H54 (cell line): Measurements from ENCODE around the gene TLE6.

Experiments
- DNase-seq: peaks from one replicate; pipeline ENCODE4 v3.0.0; 2011; ENCODE audit warnings: low spot score, mixed read lengths; ENCODE audit not compliant: insufficient read length
- FAIRE-seq: peaks from 3 replicates; lab custom pipeline; 2011; peaks lifted over from hg19 to GRCh38; lab: Jason Lieb, UNC
- POLR2A ChIP-seq: IDR thresholded peaks from 2 replicates; pipeline ENCODE4 v1.6.1; 2011; ENCODE audit warnings: low read depth, mild to moderate bottlenecking, low read length

Gene TLE6

DNA sequence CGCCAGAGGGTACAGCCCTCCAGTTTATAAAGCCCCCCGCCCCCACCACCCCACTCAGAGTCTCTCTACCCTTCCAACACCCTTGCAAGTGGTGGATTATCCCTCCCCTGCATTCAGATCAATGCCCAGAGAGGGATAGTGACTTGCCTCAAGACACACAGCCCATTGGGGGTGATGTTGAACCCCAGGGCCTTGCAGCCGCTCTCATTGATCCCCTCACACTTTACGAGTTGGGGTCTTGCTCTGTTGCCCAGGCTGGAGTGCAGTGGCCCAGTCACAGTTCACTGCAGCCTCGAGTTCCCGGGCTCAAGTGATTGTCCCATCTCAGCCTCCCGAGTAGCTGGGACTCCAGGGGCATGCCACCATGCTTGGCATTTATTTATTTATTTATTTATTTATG lies 40.6 kb downstream of the TLE6 start:
- TF ChIP-seq POLR2A = no peak
- DNase-seq = no peak
- no peak for FAIRE-seq

GRCh38 chr19:3019211-3019854 lies 42.0 kb downstream of the TLE6 start:
- DNase-seq (no peak), FAIRE-seq (no peak)
- no peak for TF ChIP-seq POLR2A

DNA sequence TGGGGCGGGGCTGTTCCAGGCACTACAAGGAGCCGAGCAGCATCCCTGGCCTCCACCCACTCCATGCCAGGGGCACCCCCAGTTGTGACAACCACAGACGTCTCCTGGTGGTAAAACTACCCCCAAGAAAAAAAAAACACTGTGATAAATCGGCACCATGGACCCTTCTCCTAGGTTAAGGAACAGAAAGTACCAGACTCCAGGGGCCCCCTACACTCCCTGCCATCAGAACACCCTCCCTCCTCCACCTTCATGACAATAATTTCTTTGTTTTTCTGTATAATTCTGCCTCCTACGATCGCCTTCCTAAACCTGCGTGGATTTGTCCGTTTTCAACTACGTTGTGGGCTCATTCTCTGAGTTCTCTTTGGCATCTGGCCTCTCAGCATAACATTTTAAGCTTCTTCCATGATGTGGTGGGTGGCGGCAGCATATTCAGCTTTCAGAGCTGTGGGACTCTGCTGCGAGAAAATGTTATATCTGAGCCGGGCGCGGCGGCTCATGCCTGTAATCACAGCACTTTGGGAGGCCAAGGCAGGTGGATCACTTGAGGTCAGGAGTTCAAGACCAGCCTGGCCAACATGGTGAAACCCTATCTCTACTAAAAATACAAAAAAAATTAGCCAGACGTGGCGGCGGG lies 43.1 kb downstream of the TLE6 start:
- DNase-seq (no peak), FAIRE-seq (no peak)
- no peak for TF ChIP-seq POLR2A

- TF ChIP-seq POLR2A = no peak
- FAIRE-seq (no peak), DNase-seq (no peak)
Observed at GRCh38 chr19:3024509-3024869, 47.1 kb downstream of the TLE6 start.

GRCh38 chr19:3024870-3025548 lies 47.6 kb downstream of the TLE6 start:
- DNase-seq (no peak), FAIRE-seq (no peak)
- TF ChIP-seq POLR2A = no peak

DNA sequence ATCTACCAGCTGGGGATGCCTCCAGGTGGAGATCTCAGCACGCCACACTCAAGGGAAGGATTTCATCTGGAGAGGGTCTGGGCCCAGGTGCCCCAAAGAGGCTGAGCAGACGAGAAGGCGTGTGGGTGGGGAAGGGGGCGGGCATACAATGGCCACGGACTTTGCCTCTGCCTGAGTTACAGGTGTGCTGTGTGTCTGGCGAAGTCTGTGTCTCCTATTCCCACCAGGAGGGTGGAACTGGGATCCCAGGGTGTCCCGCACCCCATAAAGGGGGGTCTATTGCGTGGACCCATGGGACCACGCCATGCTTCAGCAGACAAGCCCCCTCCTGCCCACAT lies 48.2 kb downstream of the TLE6 start:
- TF ChIP-seq POLR2A = no peak
- DNase-seq = no peak
- no peak for FAIRE-seq

GRCh38 chr19:3026768-3027167 lies 49.4 kb downstream of the TLE6 start:
- no peak for TF ChIP-seq POLR2A
- DNase-seq (no peak), FAIRE-seq (no peak)

GRCh38 chr19:3027292-3027691 lies 49.9 kb downstream of the TLE6 start:
- TF ChIP-seq POLR2A = no peak
- FAIRE-seq = no peak
- no peak for DNase-seq

GRCh38 chr19:3027981-3028304 lies 50.6 kb downstream of the TLE6 start:
- FAIRE-seq (no peak), DNase-seq (no peak)
- TF ChIP-seq POLR2A = no peak

DNA sequence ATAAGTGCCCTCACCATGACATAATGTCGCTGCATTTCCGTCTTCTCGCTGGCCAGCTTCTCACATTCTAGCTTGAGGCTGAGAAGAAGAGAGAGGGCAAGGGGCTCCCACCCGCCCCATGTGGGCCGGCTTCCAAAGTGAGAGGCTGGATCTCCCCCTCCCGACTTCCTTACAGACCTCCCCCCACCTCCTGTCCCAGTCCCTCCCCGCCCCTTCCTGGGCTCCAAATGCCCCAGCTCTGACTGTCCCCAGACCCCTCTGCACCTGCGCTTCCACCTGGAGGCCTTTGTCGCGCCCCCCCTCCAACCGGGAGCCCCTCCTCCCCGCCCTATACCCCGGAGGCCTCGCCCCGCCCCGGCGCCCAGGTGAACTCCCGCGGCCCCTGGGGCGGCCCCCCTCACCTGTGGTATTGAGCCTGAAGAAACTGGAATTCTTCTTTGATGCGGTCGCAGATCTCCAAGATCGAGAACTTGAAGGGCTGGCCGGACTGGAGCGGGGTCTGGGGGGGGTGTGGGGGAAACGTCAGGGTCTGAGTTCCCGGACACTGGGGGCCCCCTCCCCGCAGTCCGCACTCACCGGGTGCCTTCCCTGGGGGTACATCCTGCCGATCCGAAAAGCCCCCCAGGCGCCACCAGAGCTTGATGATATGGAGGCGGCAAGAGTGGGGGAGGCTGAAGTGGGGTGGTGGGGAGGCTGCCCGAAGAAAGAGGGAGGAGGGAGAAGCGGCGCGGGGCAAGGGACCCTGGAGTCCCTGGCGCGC lies 51.1 kb downstream of the TLE6 start:
- no peak for TF ChIP-seq POLR2A
- FAIRE-seq = no peak

DNA sequence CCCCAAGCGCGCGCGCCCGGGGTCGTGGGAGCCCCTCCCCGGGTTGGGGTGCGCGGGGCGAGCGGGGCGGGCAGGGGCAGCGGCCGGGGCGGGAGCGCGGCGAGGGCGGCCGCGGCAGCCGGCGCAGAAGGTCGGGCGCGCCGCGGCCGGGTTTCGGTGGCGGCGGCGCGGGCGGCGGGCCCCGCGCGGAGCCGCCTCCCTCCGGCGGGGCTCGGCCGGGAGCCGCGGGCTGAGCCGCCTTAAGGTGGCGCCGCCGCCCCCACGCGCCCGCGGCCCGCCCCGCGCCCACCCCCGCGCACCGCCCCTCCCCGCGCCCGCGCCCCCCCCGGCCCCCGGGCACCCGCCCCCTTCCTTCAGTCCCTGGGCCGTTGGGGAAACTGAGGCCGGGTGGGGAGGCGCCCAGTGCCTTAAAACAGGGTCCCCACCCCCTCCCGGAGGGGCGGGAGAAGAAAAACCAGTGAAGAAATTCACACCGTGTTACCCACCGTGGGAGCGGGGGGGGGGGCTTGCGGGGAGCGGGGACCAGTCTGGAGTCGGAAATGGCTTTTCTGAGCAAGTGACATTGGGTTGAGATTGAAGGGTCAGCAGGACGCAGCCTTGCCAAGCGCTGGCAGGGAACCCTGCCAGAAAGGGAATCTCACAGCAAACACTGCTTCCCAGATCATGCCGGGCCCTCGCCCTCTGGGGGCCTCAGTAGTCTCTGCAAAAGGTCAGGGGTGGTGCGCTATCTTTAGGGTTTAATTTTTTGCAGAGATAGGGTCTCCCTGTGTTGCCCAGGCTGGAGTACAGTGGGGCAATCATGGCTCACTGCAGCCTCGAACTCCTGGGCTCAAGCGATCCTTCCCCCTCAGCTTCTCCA lies 51.9 kb downstream of the TLE6 start, which contains the start of gene TLE2:
Gene TLE2 (minus strand): TSS at position 216 of the 859 bp plus-strand sequence. CDS start 376 bp downstream, outside the sequence.
- TF ChIP-seq POLR2A = no peak; the same call in 1 of the 2 replicates
- DNase-seq = no peak

More for the DNA sequence above, 51.1 kb downstream of the TLE6 start:
- DNase-seq = no peak

DNA sequence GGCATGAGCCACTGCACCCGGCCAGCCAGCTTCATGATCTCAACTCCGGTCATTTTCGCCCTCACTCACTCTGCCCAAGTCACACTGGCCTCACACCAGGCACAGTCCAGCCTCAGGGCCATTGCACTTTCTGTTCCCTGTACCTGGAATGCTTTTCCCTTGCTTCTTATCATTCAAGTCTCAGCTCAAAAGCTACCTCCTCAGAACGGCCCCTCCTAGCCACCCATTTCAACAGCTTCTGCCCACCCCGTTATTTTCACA lies 54.2 kb downstream of the TLE6 start:
- TF ChIP-seq POLR2A = no peak
- DNase-seq (no peak), FAIRE-seq (no peak)

More for the DNA sequence above, 51.9 kb downstream of the TLE6 start, which contains the start of gene TLE2:
- FAIRE-seq = no peak

DNA sequence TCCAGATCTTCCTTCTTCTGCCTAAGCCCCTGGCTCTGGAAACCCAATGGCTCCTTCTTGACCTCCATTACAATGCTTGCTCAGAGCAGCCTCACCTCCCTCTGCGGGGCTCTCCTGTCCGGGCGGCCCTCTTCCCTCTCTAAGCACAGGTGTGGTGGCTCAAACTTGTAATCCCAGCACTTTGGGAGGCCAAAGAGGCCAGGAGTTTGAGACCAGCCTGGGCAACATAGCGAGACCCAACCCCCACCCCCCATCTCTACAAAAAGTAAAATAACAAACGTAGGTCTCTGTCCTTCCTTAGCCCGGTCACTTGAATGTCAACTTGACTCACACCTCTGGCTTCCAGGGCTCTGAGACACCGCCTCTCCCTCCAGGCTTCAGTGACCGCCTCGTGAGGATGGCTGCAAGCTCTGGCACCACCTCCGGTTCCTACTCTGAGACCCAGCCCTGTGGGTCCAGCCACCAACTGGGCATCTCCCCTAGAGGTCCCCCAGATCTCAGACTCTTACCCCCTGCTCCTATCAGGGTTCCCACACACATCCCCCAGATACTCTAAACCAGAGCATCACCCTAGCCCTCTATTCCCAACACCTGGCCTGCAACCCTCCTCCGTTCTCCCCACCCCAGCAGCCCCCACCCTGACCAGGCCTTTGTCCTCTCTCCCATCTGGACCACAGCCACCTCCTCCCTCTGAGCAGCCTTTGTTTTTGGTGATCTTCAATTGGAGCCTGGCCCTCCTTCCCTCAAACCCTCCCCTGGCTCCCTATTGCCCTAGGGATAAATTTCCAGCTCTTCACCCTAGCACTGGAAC lies 56.4 kb downstream of the TLE6 start:
- DNase-seq (no peak), FAIRE-seq (no peak)
- TF ChIP-seq POLR2A = no peak

GRCh38 chr19:3034406-3034655 lies 57.0 kb downstream of the TLE6 start:
- no peak for TF ChIP-seq POLR2A
- no peak for FAIRE-seq
- no peak for DNase-seq
